Coronary artery (tissue), 2 donors: Measurements from ENCODE around the gene PI3.

Experiments
- DNase-seq: peaks from one replicate; pipeline ENCODE4 v3.0.0-alpha.2; 2017; ENCODE audit warnings: low spot score
- H3K27ac ChIP-seq, 2 donors: fragments of 200-600 bp; sonication (generic); one replicate each; pipeline ENCODE4 v1.5.1; 2016 to 2019
- H3K4me3 ChIP-seq: fragments of 200-600 bp; sonication (generic); 2 replicates; pipeline ENCODE4 v1.5.1; 2016; ENCODE audit warnings: mild to moderate bottlenecking, moderate library complexity
- TF ChIP-seq, protein P1 (sequence below): fragments of 200-600 bp; sonication (generic); IDR thresholded peaks from one replicate; pipeline ENCODE4 v1.5.1; 2019; ENCODE audit warnings: antibody characterized with exemption

PI3 gene

GRCh38 chr20:45187693-45188092 is 13.0 kb downstream of the PI3 start:
- H3K4me3 ChIP-seq: no peak overlapping the region
- H3K27ac ChIP-seq: no peak overlapping the region
- TF ChIP-seq, protein P1, sequence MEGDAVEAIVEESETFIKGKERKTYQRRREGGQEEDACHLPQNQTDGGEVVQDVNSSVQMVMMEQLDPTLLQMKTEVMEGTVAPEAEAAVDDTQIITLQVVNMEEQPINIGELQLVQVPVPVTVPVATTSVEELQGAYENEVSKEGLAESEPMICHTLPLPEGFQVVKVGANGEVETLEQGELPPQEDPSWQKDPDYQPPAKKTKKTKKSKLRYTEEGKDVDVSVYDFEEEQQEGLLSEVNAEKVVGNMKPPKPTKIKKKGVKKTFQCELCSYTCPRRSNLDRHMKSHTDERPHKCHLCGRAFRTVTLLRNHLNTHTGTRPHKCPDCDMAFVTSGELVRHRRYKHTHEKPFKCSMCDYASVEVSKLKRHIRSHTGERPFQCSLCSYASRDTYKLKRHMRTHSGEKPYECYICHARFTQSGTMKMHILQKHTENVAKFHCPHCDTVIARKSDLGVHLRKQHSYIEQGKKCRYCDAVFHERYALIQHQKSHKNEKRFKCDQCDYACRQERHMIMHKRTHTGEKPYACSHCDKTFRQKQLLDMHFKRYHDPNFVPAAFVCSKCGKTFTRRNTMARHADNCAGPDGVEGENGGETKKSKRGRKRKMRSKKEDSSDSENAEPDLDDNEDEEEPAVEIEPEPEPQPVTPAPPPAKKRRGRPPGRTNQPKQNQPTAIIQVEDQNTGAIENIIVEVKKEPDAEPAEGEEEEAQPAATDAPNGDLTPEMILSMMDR: no peak
- DNase-seq: no peak

DNA sequence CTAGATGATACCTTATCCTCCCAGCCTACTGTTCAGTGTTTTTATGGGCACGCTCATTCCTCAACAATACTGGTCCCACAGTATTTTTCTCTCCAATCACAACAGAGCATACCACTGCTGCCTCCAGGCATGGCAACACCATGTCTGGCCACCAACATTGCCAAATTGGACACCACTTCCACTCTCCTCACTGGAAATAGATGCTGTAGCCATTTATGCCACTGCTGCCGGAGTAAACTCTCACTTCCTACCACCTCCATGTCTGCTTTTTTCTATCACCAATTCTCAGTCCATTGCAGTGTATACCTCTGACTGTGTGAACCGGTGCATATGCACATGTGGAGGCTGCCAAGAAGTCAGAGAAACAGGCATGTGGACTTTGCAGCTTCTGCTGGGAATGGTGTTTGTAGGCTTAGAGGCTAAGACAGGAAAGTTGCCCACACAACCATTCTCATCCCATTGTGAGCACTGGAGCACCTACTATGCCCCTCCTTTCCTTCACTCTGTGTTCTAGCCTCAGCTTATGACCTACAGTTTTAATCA is 14.4 kb downstream of the PI3 start:
- TF ChIP-seq, protein P1: no peak
- H3K27ac ChIP-seq: no peak overlapping the region
- DNase-seq: no peak
- no peak overlapping the region for H3K4me3 ChIP-seq

- TF ChIP-seq, protein P1: no peak
These were observed 15.2 kb downstream of the PI3 start for GRCh38 chr20:45189861-45190260.

DNA sequence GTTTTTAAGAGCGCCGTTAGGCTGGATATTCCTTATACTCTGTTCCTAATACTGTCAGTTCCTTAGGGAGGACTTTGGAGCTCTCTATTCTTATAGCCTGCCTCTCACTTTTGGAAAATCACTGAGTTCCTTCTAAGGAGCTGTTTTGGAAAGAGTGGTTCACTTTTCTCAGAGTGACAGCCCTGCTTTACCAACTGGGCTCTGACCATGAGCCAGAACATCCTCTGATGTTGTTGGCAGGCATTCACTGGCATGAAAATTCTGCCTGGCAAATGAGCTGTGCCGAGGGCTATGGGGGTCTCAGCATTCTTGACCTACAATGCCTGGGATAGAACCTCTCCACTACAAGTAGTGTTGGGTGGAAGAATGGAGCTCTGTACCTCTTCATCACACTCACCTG is 17.2 kb downstream of the PI3 start:
- no peak for DNase-seq
- TF ChIP-seq, protein P1: no peak
- Histone ChIP-seq H3K27ac (no peak overlapping the region), H3K4me3 (no peak overlapping the region)

More at GRCh38 chr20:45189861-45190260, 15.2 kb downstream of the PI3 start:
- DNase-seq: no peak
- Histone ChIP-seq H3K27ac (no peak overlapping the region), H3K4me3 (no peak overlapping the region)

DNA sequence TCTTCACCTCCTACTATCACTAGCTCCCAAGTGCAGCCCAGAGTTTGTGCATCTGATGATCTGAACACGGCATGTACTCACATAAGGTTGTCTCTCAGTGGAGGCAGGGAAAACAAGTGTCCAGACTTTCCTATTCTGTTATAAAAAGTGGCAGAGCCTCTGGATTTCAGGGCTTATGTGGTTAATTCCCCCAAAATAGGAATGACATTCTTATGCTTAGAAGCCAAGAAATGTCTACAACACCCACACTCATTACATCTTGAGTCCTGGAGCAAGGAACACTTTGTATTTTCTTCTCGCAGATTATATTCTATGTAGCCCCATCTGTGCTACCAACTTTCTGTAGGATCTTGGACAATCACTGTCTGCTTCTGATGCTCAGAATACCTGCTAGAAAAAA is 18.6 kb downstream of the PI3 start:
- Histone ChIP-seq H3K27ac (no peak overlapping the region), H3K4me3 (no peak overlapping the region)
- TF ChIP-seq, protein P1: no peak
- DNase-seq: no peak

GRCh38 chr20:45206725-45207124 is 32.0 kb downstream of the PI3 start, which contains the start of gene SEMG1:
Gene SEMG1 (plus strand): TSS chr20:45207033. CDS start chr20:45207054, 21 bp downstream.
- no peak within 1 kb of the TSS for H3K27ac ChIP-seq
- TF ChIP-seq, protein P1: no peak
- H3K4me3 ChIP-seq: no peak within 1 kb of the TSS
- DNase-seq: no peak

DNA sequence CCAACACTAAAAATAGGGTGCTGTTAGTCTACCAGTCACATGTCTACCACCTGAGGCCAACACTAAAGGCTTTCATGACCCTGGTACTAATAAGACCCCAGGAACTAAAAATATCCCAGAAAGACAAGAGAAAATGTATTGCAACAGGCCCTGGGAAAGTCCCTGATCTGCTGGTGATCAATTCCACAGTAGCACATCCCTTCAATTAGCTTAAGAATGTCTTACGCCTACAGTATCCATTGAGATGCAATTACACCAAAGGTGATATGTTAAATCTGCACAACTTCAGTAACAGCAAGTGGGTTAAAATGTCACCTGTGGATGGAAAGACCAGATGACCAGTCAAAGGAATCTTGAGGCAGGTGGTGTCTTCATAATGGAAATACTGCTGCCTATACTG is 35.2 kb downstream of the PI3 start:
- no peak overlapping the region for H3K27ac ChIP-seq
- TF ChIP-seq, protein P1: no peak
- H3K4me3 ChIP-seq: no peak overlapping the region
- DNase-seq: no peak
